Hypothalamus (tissue), 51 donors: ENCODE measurements around the gene CFAP90.

Experiments
- DNase-seq, 51 donors: peaks; one replicate each; lab custom pipeline; 2025; lab: John Stamatoyannopoulos, UW

Gene CFAP90

DNA sequence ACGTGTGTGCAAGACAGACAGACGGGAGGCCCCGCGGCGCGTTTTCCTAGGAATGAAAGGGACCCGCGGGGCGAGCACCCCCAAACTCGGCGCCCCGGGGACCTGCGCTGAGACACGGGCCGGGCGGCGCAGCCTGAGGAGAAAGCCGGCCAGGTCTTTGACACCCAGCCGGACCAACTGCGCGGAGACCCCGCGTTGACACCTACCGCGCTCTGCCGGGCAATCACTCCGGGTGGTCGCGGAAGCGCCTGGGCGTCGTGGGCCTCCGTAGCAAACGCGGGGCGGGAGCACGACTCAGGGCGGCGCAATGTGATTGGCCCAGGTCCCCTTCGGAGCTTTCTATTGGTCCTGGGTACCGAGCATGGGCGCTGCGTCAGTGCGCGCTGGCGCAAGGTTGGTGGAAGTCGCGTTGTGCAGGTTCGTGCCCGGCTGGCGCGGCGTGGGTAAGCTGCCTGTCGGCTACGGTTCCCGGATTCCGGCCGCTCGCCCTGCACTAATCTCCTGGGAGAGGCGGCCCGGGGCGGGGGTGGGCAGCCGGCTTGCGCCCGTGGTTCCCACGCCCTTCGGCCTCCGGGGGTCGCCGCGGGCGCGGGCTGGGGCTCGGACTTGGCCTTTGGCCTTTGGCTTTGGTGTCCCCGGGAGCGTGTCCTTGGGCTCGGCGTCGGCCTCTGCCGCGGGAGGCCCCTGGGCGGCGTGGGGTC is 18.0 kb upstream of the CFAP90 start, which contains the start of the genes FASTKD3 and MTRR:
Gene FASTKD3 (minus strand): TSS at position 259 of the 701 bp plus-strand sequence. CDS start 948 bp downstream, outside the sequence.
Gene MTRR (plus strand): TSS at position 376 of the 701 bp plus-strand sequence. CDS start 1,647 bp downstream, outside the sequence.
- peak; percentile 38 to 96 (median 90) for DNase-seq

- DNase-seq, result no peak
Observed at GRCh38 chr5:7868427-7868772, 17.5 kb upstream of the CFAP90 start.

DNA sequence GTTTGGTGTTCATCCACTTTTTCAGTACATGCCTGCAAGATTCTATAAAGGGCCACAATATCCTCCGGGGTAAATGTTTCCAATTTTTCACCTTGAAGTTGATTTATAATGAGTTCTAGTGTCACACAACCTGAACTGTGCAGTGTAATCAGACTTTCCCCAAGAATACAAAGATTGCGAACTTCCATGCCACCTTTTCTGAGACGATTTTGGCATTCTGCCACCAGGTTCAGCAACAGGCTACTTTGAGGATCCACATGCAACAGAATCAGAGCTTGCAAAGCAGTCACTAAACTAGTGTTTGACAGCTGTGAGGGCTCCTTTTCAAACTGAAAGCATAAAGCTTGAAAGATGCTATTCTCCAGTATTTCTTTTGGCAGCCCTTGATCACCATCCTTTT is 16.3 kb upstream of the CFAP90 start:
- DNase-seq, result no peak

GRCh38 chr5:7866196-7866595 is 15.3 kb upstream of the CFAP90 start:
- DNase-seq, result no peak

DNA sequence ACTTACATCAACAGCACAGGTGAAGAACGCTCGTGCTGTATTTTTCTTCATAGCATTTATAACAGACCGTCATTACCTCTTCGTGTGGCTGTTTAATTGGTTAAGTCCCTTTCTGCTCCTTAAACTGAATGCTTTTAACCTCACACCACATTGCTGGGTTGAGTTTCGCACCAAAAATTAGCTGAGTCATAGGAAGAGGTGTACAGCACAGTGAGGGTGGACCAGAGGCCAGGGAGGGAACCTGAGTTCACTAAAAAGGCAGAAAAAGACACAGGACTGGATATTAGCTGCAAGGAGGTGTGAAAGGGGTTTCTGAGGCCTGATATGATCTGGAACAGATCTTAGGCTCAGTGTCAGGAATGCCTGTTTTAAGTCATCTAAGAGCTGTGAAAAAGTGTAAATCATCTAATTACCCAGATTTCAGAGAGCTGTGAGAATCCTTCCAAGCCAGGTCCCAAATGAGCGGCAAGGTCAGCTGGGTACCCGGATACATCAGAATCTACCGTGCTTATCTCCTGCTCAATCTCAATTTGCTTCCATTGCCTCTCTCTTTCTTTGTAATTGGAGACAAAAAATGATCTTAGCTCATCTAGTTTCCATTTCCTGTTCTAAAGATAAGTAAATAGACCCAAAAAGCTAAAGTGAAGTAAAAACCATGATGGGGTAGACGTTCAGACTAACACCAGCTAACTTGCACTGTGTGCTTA is 7.1 kb upstream of the CFAP90 start:
- DNase-seq, result no peak

DNA sequence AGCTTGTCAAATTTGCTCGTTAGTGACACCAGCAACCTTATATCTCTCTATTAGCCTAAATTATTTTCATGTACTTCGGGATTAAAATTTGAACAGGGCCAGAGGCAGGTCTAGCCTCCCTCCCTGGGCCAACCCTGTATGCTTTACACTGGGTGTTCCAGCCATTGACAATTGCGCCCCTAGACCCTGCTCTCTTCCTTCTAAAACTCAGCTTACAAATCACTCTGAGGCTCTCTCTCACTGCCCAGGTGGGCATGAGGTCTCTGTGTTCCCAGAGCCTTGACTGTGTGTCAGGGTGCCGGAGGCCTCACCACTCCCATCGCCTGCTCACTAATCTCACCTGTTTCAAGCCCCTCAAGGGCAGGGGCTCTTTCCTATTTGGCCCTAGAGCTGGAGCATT is 6.4 kb upstream of the CFAP90 start:
- no peak for DNase-seq

GRCh38 chr5:7856855-7857254 is 5.9 kb upstream of the CFAP90 start:
- peak in 21 of 51 donors; percentile 5 to 67 (median 27) for DNase-seq

- no peak for DNase-seq
Observed at GRCh38 chr5:7855611-7856010, 4.7 kb upstream of the CFAP90 start.

GRCh38 chr5:7852988-7853387 is 2.1 kb upstream of the CFAP90 start:
- no peak for DNase-seq

GRCh38 chr5:7852542-7852941 is 1.6 kb upstream of the CFAP90 start:
- DNase-seq, result no peak

- no peak for DNase-seq
Observed at GRCh38 chr5:7851617-7852289, 820 bp upstream of the CFAP90 start.

DNA sequence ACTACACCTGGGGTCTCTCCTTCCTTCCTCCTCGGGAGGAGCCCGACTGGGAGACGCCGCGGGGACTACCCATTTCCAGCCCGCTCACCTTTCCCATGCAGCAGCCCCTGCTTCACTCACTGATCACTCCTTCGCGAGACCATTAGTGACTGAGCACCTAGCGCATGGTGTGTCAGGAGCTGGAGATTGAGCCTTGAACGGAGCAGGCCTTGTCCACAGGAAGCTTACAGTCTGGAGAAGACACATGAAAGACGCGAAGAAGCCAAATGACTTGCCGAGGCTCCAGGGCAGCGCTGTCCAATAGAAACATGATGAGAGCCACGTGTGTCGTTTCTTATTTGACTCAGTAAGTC is 283 bp upstream of the CFAP90 start:
- no peak for DNase-seq

DNA sequence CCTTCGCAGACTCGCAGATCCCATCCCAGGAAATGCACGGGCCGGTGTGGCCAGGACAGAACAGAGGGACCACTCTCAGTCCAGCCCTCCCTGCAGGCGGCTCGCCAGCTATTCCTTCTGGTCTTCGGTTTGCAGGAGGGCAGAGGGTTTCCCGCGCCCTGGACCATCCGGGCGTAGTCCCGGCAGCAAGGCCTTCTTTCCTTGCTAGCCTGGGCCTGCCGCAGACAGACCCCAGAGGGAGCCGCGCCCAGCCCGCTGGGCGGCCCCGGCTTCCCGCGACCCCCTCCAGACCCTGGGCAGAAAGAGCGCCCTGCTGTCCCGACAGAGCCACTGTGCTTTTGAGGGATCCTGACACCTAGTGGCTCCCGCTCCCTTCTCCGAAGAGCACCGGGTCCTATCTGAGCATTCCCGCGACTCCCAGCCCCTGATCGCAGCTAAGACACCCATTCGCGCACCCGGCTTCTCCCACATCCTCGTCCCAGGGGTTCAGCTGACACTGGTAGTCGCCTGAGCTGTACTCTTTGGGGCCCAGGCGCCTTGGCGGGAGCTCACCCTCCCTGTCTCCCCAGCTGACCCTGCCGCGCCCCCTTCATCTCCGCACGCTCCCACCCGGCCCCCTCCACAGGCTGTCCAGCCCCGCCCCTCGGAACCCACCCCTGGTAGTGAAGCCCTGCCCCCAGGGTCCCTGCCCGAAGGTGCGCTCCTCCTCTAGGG is 1.1 kb downstream of the CFAP90 start:
- peak in 17 of 51 donors; percentile 6 to 51 (median 24) for DNase-seq

DNA sequence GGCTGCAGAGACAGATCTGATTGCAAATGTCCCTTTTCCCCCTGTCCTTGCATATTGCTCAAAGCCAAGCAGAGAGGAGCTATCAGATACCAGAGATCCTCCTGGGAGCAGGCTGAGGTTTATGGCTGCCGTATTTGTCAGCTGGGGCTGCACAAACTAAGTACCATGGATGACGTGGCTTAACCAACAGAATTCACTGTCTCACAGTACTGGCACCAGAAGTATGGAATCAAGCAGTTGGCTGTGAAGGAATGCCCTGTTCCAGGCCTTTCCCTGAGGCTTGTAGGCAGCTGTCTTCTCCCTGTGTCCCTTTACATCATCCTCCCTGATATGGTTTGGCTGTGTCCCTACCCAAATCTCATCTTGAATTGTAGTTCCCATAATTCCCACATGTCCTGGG is 2.6 kb downstream of the CFAP90 start:
- no peak for DNase-seq

GRCh38 chr5:7846327-7846726 is 4.6 kb downstream of the CFAP90 start:
- no peak for DNase-seq

GRCh38 chr5:7845557-7845956 is 5.4 kb downstream of the CFAP90 start:
- no peak for DNase-seq

DNA sequence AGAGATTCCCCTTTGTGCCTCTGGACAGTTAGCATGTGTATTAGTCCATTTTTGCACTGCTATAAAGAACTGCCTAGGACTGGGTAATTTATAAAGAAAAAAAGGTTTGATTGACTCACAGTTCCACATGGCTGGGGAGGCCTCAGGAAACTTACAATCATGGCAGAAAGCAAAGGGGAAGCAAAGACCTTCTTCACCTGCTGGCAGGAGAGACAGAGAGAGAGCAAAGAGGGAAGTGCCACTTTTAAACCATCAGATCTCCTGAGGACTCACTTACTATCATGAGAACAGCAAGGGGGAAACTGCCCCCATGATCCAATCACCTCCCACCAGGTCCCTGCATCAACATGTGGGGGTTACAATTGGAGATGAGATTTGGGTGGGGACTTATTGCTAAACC is 6.0 kb downstream of the CFAP90 start:
- no peak for DNase-seq

GRCh38 chr5:7842531-7842930 is 8.4 kb downstream of the CFAP90 start:
- DNase-seq, result no peak

DNA sequence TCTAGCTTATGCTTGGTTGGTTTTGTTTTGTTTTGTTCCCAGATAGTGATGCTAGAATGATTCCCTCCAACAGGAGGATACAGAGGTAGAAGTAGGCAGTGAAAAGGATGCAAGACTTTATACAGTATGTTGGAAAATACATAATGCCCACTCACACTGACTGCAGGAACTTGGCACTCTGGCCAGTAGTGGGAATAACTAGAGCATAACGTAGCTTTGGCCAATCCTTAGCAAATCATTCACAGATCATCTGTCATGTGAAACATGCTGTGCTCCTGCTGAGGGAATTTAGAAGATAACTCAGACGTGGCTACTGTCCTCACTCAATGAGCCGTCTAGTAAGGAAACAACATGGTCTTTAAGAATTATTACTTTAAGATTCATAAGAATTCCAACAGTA is 13.5 kb downstream of the CFAP90 start:
- DNase-seq, result no peak

GRCh38 chr5:7834982-7835381 is 16.0 kb downstream of the CFAP90 start:
- DNase-seq, result no peak

DNA sequence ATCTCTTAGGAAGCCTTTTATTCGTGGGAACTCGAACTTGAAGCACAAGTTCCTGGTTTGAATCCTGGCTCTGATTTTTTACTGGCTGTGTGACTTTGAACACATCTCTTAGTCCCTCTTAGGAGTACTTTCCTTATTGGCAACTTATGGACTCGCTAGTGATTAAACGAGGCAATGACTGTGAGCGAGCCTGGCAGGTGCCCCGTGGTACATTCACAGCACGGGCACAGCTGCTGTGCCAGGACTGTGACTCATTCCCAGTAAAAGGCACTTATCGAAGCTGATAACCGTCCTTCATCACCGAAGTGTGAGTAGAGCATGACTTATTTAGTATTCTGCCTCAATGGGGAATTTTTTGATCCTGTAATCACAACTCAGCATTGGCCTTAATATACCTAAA is 22.7 kb downstream of the CFAP90 start:
- no peak for DNase-seq
